Breast epithelium (tissue), 3 donors: ENCODE data around the gene RNLS.

ENCODE experiments used
- CTCF ChIP-seq, 3 donors: fragments of 450-650 bp; IDR thresholded peaks; one replicate each; pipeline ENCODE4 v1.5.1; 2016 to 2017; ENCODE audit warnings: antibody characterized with exemption in 3 of 3, mild to moderate bottlenecking in 3 of 3, moderate library complexity in 3 of 3
- POLR2A ChIP-seq: fragments of 450-650 bp; IDR thresholded peaks from one replicate; pipeline ENCODE4 v1.6.1; 2016; ENCODE audit warnings: antibody characterized with exemption, mild to moderate bottlenecking, moderate library complexity
- POLR2AphosphoS5 ChIP-seq, 3 donors: sonication (generic); formaldehyde crosslinking; IDR thresholded peaks; one replicate each; pipeline ENCODE4 v1.6.1; 2017; ENCODE audit warnings: antibody characterized with exemption in 3 of 3

GRCh38 chr10:88455831-88456230 lies 127.3 kb downstream of the RNLS start:
- TF ChIP-seq CTCF (IDR thresholded peaks at IDR 0.05): no peak
- TF ChIP-seq POLR2AphosphoS5 (IDR thresholded peaks at IDR 0.05): no peak
- no peak for TF ChIP-seq POLR2A
